HCT116 (cell line): ENCODE results near the gene RFX2. TPM values are rescaled to one million over a fixed set of nuclear protein-coding genes. Genes with fewer than 3 reads are reported as not detected.

ENCODE experiments used
- ATAC-seq: fragments of 200-7000 bp; cut with Tn5 transposase; 2 replicates; pipeline ENCODE4 v1.9.1; 2020; ENCODE audit warnings: mild to moderate bottlenecking, moderate library complexity
- BruUV-seq: library from RNA; stranded (reverse); fragments of 400-500 nt; replicated peaks from 2 replicates; lab custom pipeline; 2021; lab: Mats Ljungman, UMichigan
- CTCF ChIA-PET: fragments of 300-600 bp; sonication (Branson Sonifier 250); formaldehyde crosslinking; loops from one replicate; lab custom pipeline; 2021; ENCODE audit warnings: antibody characterized with exemption; lab: Charles Lee
- POLR2A ChIA-PET: fragments of 300-600, 350-600 bp; sonication (Branson Sonifier 250); formaldehyde crosslinking; loops from one replicate; lab custom pipeline; 2021; ENCODE audit warnings: antibody characterized with exemption; lab: Charles Lee
- RAD21 ChIA-PET, 2 experiments: fragments of 300-600 bp; sonication (Branson Sonifier 250); formaldehyde crosslinking; loops; one replicate each; lab custom pipeline; 2023; ENCODE audit warnings: low total read pairs in 2 of 2; ENCODE audit not compliant: uncharacterized antibody in 2 of 2, unreplicated experiment in 2 of 2, low non-redundant PET in 1 of 2; lab: Charles Lee
- DNase-seq: peaks from one replicate; pipeline ENCODE4 v3.0.0-alpha.2; 2010; ENCODE audit warnings: low read depth, low spot score
- H2AFZ ChIP-seq: fragments of 200-600 bp; shearing (Covaris generic), sonication (generic); 2 replicates; pipeline ENCODE4 v1.6.1; 2017; ENCODE audit warnings: low read depth, mixed run types, mixed read lengths, antibody characterized with exemption, low read length; ENCODE audit not compliant: poor library complexity, severe bottlenecking
- H3K27ac ChIP-seq: 2 replicates; pipeline ENCODE4 v1.5.1; 2012; ENCODE audit warnings: low read depth, low read length
- H3K27me3 ChIP-seq: fragments of 200-600 bp; sonication (generic); 2 replicates; pipeline ENCODE4 v1.6.1; 2016; ENCODE audit warnings: mixed run types, low read length, mixed read lengths; ENCODE audit not compliant: insufficient read depth
- H3K36me3 ChIP-seq, 2 experiments: fragments of 200-500 bp in 1 of 2; fragments of 200-600 bp in 1 of 2; sonication (Bioruptor generic) in 1 of 2; sonication (generic) in 1 of 2; 2 replicates each; pipeline versions ENCODE4 v1.5.1 to v1.6.1; 2014 to 2016; ENCODE audit warnings: low read length in 2 of 2, inconsistent platforms in 1 of 2, mixed read lengths in 1 of 2, mixed run types in 1 of 2; ENCODE audit not compliant: insufficient read depth in 2 of 2, control insufficient read depth in 1 of 2
- H3K4me1 ChIP-seq, 2 experiments: fragments of 200-600 bp in 1 of 2; sonication (generic) in 1 of 2; 2 replicates each; pipeline versions ENCODE4 v1.5.1 to v1.6.1; 2012 to 2017; ENCODE audit warnings: low read length in 2 of 2, inconsistent platforms in 1 of 2, mild to moderate bottlenecking in 1 of 2, mixed read lengths in 1 of 2, mixed run types in 1 of 2, moderate library complexity in 1 of 2; ENCODE audit not compliant: insufficient read depth in 2 of 2, control insufficient read depth in 1 of 2
- H3K4me2 ChIP-seq: fragments of 200-600 bp; sonication (generic); 2 replicates; pipeline ENCODE4 v1.6.1; 2017; ENCODE audit warnings: mixed run types, low read length, mixed read lengths
- H3K4me3 ChIP-seq, 2 experiments: fragments of 200-600 bp in 1 of 2; sonication (generic) in 1 of 2; replicated peaks in 1 of 2; 2 replicates each; pipeline ENCODE4 v1.5.1; 2011 to 2016; ENCODE audit warnings: low read length in 2 of 2, control low read depth in 1 of 2, low read depth in 1 of 2, mild to moderate bottlenecking in 1 of 2, mixed read lengths in 1 of 2, mixed run types in 1 of 2
- H3K79me2 ChIP-seq: fragments of 200-600 bp; sonication (generic); 2 replicates; pipeline ENCODE4 v1.6.1; 2017; ENCODE audit warnings: mild to moderate bottlenecking, mixed run types, low read length, moderate library complexity, mixed read lengths; ENCODE audit not compliant: insufficient read depth
- H3K9ac ChIP-seq: fragments of 200-600 bp; sonication (generic); 2 replicates; pipeline ENCODE4 v1.6.1; 2016; ENCODE audit warnings: low read length, mixed read lengths
- H3K9me2 ChIP-seq: fragments of 200-600 bp; sonication (generic), shearing (Covaris generic); 2 replicates; pipeline ENCODE4 v1.6.1; 2017; ENCODE audit warnings: mixed run types, mild to moderate bottlenecking, moderate library complexity; ENCODE audit not compliant: insufficient read depth
- H3K9me3 ChIP-seq, 2 experiments: fragments of 200-500 bp in 1 of 2; fragments of 200-600 bp in 1 of 2; sonication (Bioruptor generic) in 1 of 2; sonication (generic) in 1 of 2; 2 replicates each; pipeline ENCODE4 v1.6.1; 2014 to 2017; ENCODE audit warnings: low read length in 2 of 2, mixed read lengths in 2 of 2, inconsistent platforms in 1 of 2, low read depth in 1 of 2, mild to moderate bottlenecking in 1 of 2, mixed run types in 1 of 2, moderate library complexity in 1 of 2; ENCODE audit not compliant: control insufficient read depth in 1 of 2, insufficient read depth in 1 of 2
- H4K20me1 ChIP-seq: fragments of 200-600 bp; sonication (generic), shearing (Covaris generic); 2 replicates; pipeline ENCODE4 v1.6.1; 2017; ENCODE audit warnings: mixed run types, mild to moderate bottlenecking, moderate library complexity; ENCODE audit not compliant: insufficient read depth
- CBX3 ChIP-seq: IDR thresholded peaks from 2 replicates; pipeline ENCODE4 v1.6.1; 2012; ENCODE audit warnings: low read depth
- CEBPB ChIP-seq: IDR thresholded peaks from 2 replicates; pipeline ENCODE4 v1.6.1; 2012; ENCODE audit warnings: low read depth
- CTCF ChIP-seq, 3 experiments: fragments of 200-600 bp in 1 of 3; sonication (generic) in 1 of 3; IDR thresholded peaks in 2 of 3; conservative IDR thresholded peaks in 1 of 3; 2 replicates each; pipeline ENCODE4 v1.5.1; 2012 to 2017; ENCODE audit warnings: low read depth in 2 of 3, low read length in 2 of 3, antibody characterized with exemption in 1 of 3, borderline replicate concordance in 1 of 3, control low read depth in 1 of 3, mild to moderate bottlenecking in 1 of 3, mixed read lengths in 1 of 3, mixed run types in 1 of 3, moderate library complexity in 1 of 3; ENCODE audit not compliant: insufficient read depth in 1 of 3
- EGR1 ChIP-seq: IDR thresholded peaks from 2 replicates; pipeline ENCODE4 v1.6.1; 2012; ENCODE audit warnings: low read depth
- EZH2 ChIP-seq: fragments of 200-600 bp; sonication (generic); IDR thresholded peaks from 2 replicates; pipeline ENCODE4 v1.6.1; 2017; ENCODE audit warnings: antibody characterized with exemption, mixed run types
- EZH2phosphoT487 ChIP-seq: fragments of 200-600 bp; IDR thresholded peaks from 2 replicates; pipeline ENCODE4 v1.6.1; 2018; ENCODE audit warnings: antibody characterized with exemption, borderline replicate concordance
- FOSL1 ChIP-seq: IDR thresholded peaks from 2 replicates; pipeline ENCODE4 v1.6.1; 2012; ENCODE audit warnings: low read depth
- JUND ChIP-seq: IDR thresholded peaks from 2 replicates; pipeline ENCODE4 v1.6.1; 2012
- MAX ChIP-seq: IDR thresholded peaks from 2 replicates; pipeline ENCODE4 v1.6.1; 2012
- POLR2A ChIP-seq: IDR thresholded peaks from 2 replicates; pipeline ENCODE4 v1.7.0; 2011; ENCODE audit warnings: borderline replicate concordance; ENCODE audit not compliant: insufficient read depth, insufficient read length; ENCODE audit errors: extremely low read depth
- POLR2AphosphoS5 ChIP-seq: IDR thresholded peaks from 2 replicates; pipeline ENCODE4 v1.6.1; 2011; ENCODE audit warnings: mild to moderate bottlenecking, low read depth, low read length, moderate library complexity
- RAD21 ChIP-seq: IDR thresholded peaks from 2 replicates; pipeline ENCODE4 v1.6.1; 2012; ENCODE audit warnings: low read depth, mild to moderate bottlenecking
- REST ChIP-seq: IDR thresholded peaks from 2 replicates; pipeline ENCODE4 v1.6.1; 2012; ENCODE audit warnings: low read depth
- SIN3A ChIP-seq: IDR thresholded peaks from 2 replicates; pipeline ENCODE4 v1.6.1; 2012; ENCODE audit warnings: low read depth
- SP1 ChIP-seq: IDR thresholded peaks from 2 replicates; pipeline ENCODE4 v1.6.1; 2012; ENCODE audit warnings: low read depth
- SRF ChIP-seq: IDR thresholded peaks from 2 replicates; pipeline ENCODE4 v1.6.1; 2012; ENCODE audit warnings: low read depth
- YY1 ChIP-seq: IDR thresholded peaks from 2 replicates; pipeline ENCODE4 v1.6.1; 2011; ENCODE audit warnings: low read length, low read depth, moderate library complexity, mild to moderate bottlenecking; ENCODE audit not compliant: insufficient replicate concordance; ENCODE audit errors: extremely low read depth
- ZFX ChIP-seq: fragments of 450-650 bp; IDR thresholded peaks from 2 replicates; pipeline ENCODE4 v1.6.1; 2017
- ZNF274 ChIP-seq: fragments of 200-500 bp; sonication (Bioruptor generic); IDR thresholded peaks from 2 replicates; pipeline ENCODE4 v1.6.1; 2014; ENCODE audit warnings: mild to moderate bottlenecking, low read depth, low read length, inconsistent platforms
- intact Hi-C: fragments of 100-400 bp; cut with micrococcal nuclease; formaldehyde crosslinking; loops from 2 replicates; pipeline ENCODE4 v1.10.0; 2022
- total RNA-seq: library from RNA; stranded (reverse); gene quantifications from one replicate; pipeline ENCODE4 v1.2.1, GENCODE V29; 2021; ENCODE audit not compliant: unreplicated experiment
- TF ChIP-seq, protein P1 (sequence below): IDR thresholded peaks from 2 replicates; pipeline ENCODE4 v1.6.1; 2011; ENCODE audit warnings: mild to moderate bottlenecking, low read length, moderate library complexity; ENCODE audit not compliant: insufficient replicate concordance; ENCODE audit errors: extremely low read depth

RFX2 gene
- total RNA-seq, 1 experiment from 2014 or later: 13.7 TPM

- no TSS peak for BruUV-seq
- H4K20me1 ChIP-seq: no peaks in the 10 kb centered on the region
- POLR2A ChIA-PET: no interaction called here
These were observed 75.8 kb downstream of the RFX2 start for GRCh38 chr19:6034512-6034911.

More at GRCh38 chr19:6034512-6034911, 75.8 kb downstream of the RFX2 start:
- Histone ChIP-seq H3K9me3 (no peaks in the 10 kb centered on the region), H3K36me3 (peaks cover 0 to 3% of the 10 kb centered on the region in 2 experiments; a peak in 1 of 4 replicates), H3K27ac (no peak overlapping the region), H3K9ac (no peak overlapping the region), H3K79me2 (no peaks in the 10 kb centered on the region), H2AFZ (no peak overlapping the region), H3K9me2 (no peaks in the 10 kb centered on the region), H3K4me2 (no peak overlapping the region), H3K27me3 (no peaks in the 10 kb centered on the region), H3K4me3 (no peak overlapping the region), H3K4me1 (no peaks in the 10 kb centered on the region)
- no peak for ATAC-seq
- no peak for TF ChIP-seq SIN3A
- TF ChIP-seq, protein P1, sequence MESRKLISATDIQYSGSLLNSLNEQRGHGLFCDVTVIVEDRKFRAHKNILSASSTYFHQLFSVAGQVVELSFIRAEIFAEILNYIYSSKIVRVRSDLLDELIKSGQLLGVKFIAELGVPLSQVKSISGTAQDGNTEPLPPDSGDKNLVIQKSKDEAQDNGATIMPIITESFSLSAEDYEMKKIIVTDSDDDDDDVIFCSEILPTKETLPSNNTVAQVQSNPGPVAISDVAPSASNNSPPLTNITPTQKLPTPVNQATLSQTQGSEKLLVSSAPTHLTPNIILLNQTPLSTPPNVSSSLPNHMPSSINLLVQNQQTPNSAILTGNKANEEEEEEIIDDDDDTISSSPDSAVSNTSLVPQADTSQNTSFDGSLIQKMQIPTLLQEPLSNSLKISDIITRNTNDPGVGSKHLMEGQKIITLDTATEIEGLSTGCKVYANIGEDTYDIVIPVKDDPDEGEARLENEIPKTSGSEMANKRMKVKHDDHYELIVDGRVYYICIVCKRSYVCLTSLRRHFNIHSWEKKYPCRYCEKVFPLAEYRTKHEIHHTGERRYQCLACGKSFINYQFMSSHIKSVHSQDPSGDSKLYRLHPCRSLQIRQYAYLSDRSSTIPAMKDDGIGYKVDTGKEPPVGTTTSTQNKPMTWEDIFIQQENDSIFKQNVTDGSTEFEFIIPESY: no peak
- no peak for TF ChIP-seq YY1
- no peak for TF ChIP-seq ZFX
- no peak for TF ChIP-seq REST
- TF ChIP-seq ZNF274: no peak
- TF ChIP-seq CEBPB: no peak
- TF ChIP-seq CBX3: no peak
- no peak for TF ChIP-seq EGR1
- no peak for TF ChIP-seq RAD21
- no peak for TF ChIP-seq POLR2AphosphoS5
- TF ChIP-seq JUND: no peak
- no peak for TF ChIP-seq EZH2
- TF ChIP-seq SRF: no peak
- TF ChIP-seq POLR2A: no peak
- no peak for TF ChIP-seq MAX
- TF ChIP-seq CTCF (IDR thresholded peaks at IDR 0.05 in 2 of 3, conservative IDR thresholded peaks at IDR 0.05 in 1 of 3; ENCODE audit: borderline replicate concordance in 1 of 3, insufficient read depth in 1 of 3, low read depth in 2 of 3, low read length in 2 of 3): no peak
- no peak for TF ChIP-seq EZH2phosphoT487
- TF ChIP-seq SP1: no peak
- TF ChIP-seq FOSL1: no peak
- ChIA-PET CTCF (interaction anchor here (1.1 kb wide), 1 partner anchor 14 kb away, joined by 4 read pairs; no protein-coding TSS in a partner anchor), RAD21 (no interaction called here)
- DNase-seq: no peak
- intact Hi-C loops: no loop called here
